Measurements from ENCODE around the gene PCK1.

DNA sequence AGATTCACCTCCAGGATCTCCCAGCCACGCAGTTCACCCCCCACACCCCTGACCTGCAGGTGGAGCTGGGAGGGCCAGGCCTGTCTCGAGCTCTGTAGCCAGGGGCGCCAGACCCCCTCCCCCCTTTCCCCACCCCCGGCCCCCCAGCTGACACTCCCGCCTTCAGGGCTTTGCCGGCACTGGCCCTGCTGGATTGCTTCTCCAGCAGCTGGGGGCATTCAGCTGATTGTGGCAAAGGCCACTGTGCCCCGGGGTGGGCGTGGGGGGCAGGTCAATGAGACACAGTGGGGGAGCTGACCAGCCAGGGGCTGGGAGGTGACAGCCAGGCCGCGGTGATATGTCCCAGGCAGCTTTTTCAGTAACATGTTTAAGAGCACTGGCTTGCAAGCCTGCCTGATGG is 37.1 kb downstream of the PCK1 start:
- TF ChIP-seq, protein P1, sequence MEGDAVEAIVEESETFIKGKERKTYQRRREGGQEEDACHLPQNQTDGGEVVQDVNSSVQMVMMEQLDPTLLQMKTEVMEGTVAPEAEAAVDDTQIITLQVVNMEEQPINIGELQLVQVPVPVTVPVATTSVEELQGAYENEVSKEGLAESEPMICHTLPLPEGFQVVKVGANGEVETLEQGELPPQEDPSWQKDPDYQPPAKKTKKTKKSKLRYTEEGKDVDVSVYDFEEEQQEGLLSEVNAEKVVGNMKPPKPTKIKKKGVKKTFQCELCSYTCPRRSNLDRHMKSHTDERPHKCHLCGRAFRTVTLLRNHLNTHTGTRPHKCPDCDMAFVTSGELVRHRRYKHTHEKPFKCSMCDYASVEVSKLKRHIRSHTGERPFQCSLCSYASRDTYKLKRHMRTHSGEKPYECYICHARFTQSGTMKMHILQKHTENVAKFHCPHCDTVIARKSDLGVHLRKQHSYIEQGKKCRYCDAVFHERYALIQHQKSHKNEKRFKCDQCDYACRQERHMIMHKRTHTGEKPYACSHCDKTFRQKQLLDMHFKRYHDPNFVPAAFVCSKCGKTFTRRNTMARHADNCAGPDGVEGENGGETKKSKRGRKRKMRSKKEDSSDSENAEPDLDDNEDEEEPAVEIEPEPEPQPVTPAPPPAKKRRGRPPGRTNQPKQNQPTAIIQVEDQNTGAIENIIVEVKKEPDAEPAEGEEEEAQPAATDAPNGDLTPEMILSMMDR (IDR thresholded peaks at IDR 0.05) = no peak
- no peak for TF ChIP-seq POLR2A (IDR thresholded peaks at IDR 0.05)

All from tibial nerve (tissue), 3 donors.